Ovary (tissue), 3 donors: Measurements from ENCODE around the gene DAB1.

ENCODE experiments used
- CTCF ChIP-seq, 3 donors: fragments of 450-650 bp in 2 of 3; fragments of 200-600 bp in 1 of 3; IDR thresholded peaks; one replicate each; pipeline versions ENCODE4 v1.5.1 to v1.8.0; 2016 to 2022; ENCODE audit warnings: antibody characterized with exemption in 3 of 3, mild to moderate bottlenecking in 1 of 3
- POLR2A ChIP-seq: fragments of 450-650 bp; IDR thresholded peaks from one replicate; pipeline ENCODE4 v1.6.1; 2017; ENCODE audit warnings: antibody characterized with exemption, mild to moderate bottlenecking, moderate library complexity
- donor health status: DM: no; HTN: no; CAD: no.

DNA sequence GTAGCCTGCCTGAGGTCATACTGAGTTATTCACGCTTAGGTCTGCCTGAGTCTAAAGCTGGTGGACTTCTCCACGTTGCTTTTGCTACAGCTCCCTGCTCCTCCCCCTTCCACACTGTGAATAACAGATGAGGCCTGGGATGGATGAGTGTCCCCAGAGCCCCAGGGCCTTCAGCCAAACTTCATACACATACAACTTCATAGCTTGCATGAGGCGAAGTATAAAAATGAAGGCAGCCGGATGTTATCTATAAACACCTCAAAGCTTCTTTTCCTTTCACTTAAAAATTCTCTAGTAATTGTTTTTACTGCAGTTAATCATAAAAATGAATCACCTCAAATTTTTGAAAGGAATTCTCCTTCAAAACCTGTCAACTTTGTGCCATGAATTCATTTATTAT, 70.2 kb downstream of the DAB1 start:
- no peak for TF ChIP-seq CTCF (IDR thresholded peaks at IDR 0.05)
- no peak for TF ChIP-seq POLR2A
